ENCODE data around the gene KRT74.

The KRT74 gene

GRCh38 chr12:52570511-52570910, 3.1 kb downstream of the KRT74 start:
- no peak for DNase-seq

DNA sequence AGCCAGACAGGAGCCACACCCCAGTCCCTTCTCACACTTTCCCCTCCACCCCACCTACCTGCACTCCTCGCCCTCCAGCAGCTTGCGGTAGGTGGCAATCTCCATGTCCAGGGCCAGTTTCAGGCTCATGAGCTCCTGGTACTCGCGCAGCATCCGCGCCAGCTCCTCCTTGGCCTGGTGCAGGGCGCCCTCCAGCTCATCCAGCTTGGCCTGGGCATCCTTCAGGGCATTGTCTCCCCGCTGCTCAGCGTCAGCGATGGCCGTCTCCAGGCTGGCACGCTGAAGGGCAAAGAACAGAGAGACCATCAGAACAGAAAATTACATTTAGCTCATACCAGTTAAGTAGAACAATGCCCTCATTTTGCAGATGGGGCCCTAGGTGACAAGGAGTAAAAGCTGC, 5.5 kb downstream of the KRT74 start:
- DNase-seq: no peak

- no peak for DNase-seq
These were observed 6.8 kb downstream of the KRT74 start for GRCh38 chr12:52566847-52567291.

GRCh38 chr12:52564582-52564981, 9.1 kb downstream of the KRT74 start:
- no peak for DNase-seq

- no peak for DNase-seq
These were observed 11.7 kb downstream of the KRT74 start for GRCh38 chr12:52561880-52562449.

DNA sequence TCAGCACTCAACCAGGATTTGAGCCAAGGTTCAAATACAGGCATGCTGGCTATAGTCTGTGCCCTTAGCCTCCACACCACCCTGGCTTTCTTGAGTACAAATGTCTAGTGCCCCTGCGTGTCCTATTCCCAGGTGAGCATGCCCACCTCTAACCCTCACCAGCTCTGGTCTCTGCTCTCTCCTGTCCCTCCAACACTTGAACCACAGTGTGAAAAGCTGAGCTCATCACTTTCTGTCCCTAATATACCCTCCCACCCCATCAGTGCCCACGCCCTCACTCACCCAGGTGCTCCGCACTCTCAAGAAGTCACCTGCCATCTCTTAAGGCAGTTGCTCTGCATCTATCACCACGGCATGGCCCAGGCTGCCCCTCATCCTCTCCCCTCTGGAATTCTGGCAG, 13.7 kb downstream of the KRT74 start:
- no peak for DNase-seq

DNA sequence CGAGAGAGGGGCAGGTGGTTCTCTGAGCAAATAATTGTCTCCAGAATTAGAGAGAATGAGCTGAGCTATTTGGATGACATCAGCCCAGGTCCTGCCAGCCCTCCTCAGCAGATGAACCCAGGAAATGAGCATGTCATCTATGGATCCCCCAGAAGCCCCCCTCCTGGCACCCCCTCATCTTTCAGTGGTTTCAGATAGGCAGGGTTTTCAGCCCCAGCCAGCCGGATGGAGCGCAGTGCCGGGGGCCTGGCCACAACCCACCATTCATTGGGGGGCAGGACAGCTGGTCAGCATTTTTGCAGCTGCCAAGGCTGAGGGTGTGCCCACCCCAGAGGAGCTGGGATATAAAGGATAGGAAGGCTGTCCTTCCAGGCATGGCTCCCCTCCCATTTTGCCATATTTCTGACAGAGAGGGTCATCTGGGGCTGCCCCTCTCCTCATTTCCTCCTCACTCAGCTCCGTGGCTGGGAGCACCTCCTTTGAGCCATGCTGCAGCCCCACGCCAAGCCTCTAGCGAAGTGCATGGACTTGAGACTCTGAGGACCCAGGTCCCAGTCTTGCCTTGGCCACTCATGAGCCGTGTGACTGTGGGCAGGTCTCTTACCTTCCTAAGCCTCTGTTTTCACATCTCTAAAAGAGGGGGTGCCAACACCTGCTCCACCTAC, 14.7 kb downstream of the KRT74 start:
- DNase-seq: no peak

GRCh38 chr12:52557476-52557875, 16.2 kb downstream of the KRT74 start:
- no peak for DNase-seq

DNA sequence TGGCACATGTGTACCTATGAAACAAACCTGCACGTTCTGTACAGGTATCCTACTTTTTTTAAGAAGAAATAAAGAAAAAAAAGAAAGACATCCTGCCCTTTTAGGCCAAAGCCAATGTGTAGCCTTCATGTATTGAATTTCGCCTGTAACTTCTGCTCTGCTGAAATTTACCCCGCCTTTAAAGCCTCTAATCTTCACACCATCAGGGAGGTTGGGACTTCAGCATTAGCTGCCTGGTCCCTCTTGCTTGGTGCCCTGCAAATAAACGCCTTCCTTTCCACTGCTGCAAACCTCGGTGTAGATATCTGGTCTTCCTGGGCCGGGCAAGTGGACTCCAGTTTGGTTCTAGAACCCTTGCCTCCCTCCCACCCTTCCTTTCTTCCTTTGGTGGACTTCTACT, 18.1 kb downstream of the KRT74 start:
- no peak for DNase-seq

- no peak for DNase-seq
These were observed 20.9 kb downstream of the KRT74 start, which contains the start of gene KRT71 for GRCh38 chr12:52552681-52553195. KRT71 (minus strand) TSS chr12:52553145; CDS start chr12:52553077, 68 bp downstream.

GRCh38 chr12:52552055-52552454, 21.6 kb downstream of the KRT74 start:
- DNase-seq: no peak

DNA sequence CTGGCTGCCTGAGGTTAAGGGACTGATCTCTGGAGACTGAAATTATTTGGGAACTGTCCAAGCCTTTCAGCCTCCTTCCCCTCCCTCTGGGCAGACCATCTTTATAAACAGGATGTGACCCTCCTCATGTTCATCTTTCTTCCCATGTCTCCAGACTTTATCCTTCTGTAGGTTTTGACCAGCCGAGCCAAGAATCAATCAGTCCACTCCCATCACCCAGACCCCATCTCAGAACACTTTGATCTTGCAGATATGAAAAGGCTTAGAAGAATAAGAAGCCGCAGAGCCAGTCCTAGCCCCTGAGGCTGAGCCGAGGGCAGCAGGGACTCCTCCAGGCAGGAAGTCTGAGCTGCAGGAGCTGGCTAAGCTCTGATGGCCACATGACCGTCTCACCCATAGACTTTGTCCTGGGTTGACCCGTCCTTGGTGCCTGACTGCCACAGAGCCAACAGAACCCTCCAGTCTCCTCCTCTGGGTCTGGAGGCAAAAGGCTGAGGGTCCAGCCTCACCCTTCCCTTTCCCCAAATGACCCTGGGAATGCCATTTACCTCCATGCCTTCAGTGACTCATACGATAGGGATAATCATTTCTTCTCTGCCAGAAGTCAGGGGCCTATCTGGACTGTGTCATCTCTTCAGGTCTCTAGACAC, 22.3 kb downstream of the KRT74 start:
- no peak for DNase-seq

- no peak for DNase-seq
These were observed 27.5 kb downstream of the KRT74 start for GRCh38 chr12:52546126-52546525.

GRCh38 chr12:52543985-52544883, 29.4 kb downstream of the KRT74 start:
- DNase-seq: no peak

DNA sequence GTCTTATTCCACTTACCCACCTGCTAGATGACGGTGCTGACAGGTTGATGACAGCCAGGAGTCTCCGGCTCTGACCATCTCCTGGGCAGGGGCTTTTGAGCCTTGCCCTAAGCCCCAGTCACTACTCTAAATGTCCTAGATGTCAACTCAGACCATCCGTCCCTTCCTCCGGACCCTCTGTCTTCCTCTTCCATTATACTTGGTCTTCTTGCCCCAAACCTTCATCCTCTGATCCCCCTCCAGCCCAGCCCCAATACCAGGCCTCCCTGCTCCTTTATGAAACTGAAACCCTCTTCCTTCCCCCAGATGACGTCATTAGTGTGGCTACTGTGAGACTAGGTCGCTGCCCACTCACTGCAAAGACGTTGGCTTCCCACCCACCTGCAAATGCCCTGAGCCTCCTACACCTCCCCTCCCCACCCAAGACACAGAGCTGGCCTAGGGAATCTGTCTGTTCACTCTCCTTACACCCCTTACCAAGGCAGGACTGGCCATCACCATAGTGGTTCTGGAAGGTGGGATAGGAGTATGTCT, 30.8 kb downstream of the KRT74 start:
- DNase-seq: no peak

GRCh38 chr12:52542157-52542556, 31.5 kb downstream of the KRT74 start:
- no peak for DNase-seq

DNA sequence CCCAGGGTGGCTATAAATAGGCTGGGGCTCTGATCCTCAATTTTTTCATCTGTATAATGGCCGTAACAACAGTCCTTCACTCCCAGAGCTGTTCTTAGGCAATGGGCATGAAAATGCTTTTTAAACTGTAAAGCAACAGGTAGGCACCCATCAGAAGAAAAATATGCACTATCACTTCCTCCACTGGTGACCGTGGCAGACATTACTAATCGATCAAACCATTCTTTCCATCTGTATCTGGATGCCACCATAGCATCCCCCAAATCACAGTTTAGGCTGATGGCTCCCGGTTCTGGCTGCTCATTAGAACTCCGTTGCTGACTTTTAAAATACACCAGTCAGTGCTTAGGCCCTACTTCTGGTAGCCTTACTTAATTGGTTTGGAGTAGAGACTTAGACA, 31.9 kb downstream of the KRT74 start:
- DNase-seq: no peak

DNA sequence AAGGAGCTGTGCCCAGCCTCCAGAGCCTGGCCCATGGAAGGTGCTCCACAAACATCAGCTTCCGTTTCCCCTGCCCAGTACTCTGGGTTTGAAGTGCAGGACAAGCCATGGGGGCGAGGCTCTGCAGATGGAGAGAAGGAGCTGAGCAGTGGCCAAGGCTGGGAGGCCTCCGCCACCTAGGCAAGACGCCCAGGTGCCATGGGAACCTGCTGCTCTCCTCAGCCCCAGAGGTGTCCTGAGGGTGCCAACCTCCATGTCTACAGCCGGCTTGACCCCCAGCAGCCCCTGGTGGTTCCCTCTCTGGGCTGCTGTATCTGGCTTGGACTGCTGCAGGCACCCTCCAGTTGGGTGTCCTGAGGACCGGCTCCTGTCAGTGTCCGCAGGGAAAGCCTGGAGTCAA, 33.1 kb downstream of the KRT74 start:
- DNase-seq: no peak

- no peak for DNase-seq
These were observed 33.8 kb downstream of the KRT74 start for GRCh38 chr12:52539821-52540173.

GRCh38 chr12:52539083-52539820, 34.4 kb downstream of the KRT74 start:
- DNase-seq: no peak

GRCh38 chr12:52537101-52537500, 36.5 kb downstream of the KRT74 start:
- DNase-seq: no peak

DNA sequence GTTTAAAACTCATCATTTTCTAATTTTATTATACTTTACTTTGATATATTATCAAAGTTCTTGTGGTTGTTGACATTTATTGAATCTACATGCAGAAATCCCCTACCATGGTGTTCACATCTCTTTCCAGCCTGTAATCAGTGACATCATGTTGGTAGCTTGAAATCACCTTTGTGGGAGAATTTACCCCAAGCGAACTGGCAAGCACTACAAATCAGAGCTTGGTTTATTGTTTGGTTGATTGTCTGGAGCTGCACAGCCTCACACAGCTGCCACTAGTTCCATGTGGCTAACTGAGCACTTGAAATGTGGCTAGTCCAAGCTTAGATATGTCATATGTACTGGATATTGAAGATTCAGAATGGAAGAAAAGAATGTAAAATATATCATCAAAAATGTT, 38.1 kb downstream of the KRT74 start:
- no peak for DNase-seq

Measured in activated CD8-positive, alpha-beta memory T cell treated with anti-CD3 and anti-CD28 coated beads, Interleukin-2, amount 50 U/mL, for 48 hours (primary cell).